ENCODE results near the gene KIRREL3.
"Not testable (repeated sequence)": the region's sequence is repeated elsewhere in the genome, so short reads cannot be mapped to it uniquely, and the experiment has no call there.

KIRREL3 gene

DNA sequence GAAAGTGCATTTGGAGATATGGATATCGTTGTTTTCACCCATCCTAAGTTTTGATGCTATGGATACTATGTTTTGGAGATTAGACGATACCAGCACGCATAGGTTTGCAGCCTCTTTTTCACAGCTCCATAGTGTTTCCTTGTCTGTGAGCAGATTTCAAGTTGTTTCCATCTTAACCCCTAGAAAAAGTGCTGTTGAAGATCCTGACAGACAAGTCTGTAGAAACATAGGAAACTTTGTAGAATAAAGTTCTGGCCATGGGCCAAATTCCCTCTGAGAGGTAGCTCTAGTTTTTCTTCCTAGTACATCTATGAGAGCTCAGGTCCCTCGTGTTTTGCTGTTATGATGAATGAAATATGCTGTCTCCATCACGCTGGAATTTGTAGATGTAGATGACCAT is 612.7 kb downstream of the KIRREL3 start:
- DNase-seq (ENCODE audit: low read depth, low spot score), result no peak

DNA sequence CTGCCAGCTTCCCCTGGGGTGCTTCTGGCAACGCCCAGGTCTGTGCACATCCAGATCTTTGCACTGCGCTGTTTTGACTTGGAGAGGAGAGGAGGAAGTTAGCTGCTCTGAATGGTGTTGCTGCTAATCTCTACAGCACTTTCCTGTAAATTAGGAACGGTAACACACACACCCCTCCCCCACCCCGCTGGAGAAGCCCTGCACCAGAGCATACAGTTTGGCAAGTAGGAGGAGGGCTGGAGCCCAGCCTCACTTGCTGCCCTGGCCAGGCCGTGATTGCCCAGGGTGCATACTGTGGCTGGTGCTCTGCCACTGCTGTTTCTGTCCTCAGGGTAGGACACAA is 613.9 kb downstream of the KIRREL3 start:
- DNase-seq (ENCODE audit: low read depth, low spot score), result not testable (repeated sequence)

DNA sequence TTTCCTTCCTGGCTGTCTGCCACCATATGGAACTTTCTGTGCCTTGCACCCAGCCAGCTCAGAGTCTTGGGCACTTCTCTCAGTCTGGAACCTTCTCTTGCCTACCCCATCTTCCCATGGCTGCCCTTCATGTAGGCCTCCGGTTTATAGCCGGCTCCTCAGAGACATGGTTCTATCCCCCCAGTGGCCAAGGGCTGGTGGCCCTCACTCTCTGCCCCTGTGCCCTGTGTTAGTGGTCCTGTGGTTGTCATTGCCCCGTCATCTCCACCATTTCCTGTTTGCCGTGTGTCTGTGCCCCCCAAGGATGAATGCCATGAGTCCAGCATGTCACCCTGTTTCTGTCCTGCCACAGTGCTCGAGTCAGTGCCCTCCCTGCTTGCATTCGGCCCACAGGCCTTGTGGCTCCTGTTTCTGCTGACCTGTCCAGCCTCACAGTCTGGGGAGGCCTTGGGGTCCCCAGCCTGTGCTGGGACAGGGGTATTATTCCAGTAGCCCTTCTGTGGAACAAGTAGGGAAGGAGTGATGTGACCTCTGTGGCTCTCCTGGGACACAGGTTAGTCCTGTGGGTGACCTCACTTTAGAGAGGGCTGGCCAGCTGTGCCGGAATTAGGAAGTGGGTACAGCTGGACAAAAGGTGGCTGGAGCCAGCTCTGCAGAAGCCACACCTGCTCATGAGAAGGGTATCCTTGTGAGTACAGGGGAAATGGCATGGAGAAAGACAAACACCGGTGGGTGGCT is 614.4 kb downstream of the KIRREL3 start:
- no peak for DNase-seq (ENCODE audit: low read depth, low spot score)

DNA sequence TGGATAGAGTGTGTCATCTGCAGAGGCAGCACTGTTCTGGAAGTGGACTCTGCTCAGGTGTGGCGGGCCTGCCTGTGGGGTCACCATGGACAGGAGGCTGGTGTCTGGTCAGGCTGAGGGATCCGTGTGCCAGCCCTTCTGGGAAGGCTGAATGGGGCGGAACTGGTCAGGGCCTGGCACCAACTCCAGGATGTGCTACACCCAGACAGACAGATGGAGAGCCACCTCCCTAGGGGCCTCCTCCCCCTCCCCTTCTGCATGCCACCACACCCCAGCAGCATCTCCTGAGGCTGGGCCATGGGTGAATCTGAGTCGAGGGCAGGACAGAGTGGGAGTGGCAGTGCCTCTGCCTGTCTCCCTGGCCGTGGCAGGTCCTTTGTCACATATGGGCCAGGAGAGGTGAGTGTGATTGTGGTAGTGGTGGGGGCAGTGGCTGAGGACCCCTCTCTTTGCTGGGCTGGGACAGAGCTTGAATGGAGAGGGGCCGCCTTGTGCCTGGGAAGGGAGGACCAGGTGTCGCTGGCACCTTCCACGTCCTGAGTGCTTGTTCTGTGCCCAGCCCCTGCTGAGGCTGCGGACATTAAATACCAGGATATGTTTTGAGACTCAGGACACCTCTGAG is 616.0 kb downstream of the KIRREL3 start:
- DNase-seq (ENCODE audit: low read depth, low spot score), result no peak

DNA sequence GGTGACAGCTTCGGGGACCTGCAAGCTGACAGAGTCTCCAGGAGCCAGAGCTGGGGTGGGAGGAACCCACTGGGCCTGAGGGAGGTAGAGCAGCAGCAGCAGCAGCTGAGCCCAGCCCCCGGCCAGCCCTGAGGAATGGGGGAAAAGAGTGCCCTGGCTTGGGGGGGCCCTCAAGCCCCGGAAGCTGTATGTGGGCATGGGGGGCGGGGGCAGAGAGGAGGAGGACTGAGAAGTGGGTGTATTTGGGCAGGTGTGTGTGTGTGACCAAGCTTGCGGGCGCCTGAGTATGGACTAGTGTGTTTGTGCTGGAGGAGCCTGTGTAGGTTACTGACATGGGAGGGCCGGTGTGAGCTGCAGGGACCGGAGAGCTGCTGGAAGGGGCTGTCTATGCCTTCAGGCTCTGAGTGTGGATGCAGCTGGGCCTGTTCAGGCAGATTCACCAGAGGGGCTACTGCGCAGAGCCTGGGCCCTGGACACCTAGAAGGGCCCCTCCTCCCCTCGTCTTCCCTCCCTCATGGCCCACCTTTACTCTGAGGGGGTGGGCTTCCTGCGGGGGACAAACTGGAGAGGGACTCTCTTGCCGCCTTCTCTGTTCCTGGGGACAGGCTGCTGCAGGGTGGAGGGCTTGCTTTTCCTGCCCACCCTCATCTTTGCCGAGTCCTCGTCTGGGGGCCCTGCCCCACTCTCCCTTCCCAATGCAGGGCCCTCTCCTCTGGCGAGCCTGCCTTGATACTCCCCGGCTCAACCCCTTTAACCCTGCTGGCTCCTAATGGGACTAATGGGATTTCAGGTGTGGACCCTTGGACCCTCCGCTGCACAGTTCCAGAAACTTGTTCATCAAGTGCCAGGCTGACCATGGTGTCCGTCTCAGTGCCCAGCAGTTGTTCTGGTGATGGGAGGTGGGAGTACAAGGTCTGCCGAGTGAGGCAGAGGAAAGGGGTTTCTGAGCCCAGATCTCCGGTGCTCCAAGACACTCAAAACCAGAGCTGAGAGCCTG is 616.9 kb downstream of the KIRREL3 start:
- DNase-seq (ENCODE audit: low read depth, low spot score), result no peak

DNA sequence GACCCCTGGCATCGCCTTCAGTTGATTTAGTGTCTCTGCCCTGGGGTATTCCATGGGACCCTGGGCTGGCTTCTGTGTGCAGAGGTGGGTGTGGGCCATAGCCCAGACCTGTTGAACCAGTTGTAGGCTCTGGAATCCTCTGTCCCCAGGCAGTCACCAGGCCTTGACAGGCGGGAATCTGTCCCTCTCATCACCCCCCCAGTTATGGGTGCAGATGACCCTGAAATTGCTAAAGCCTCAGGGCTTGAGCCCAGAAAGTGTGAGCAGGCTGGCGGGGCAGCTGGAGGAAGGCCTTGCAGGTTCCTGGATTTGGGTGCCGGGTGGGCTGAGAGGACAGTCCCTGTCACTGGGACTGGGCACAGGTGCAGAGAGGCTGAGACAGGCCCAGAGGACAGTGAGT is 617.9 kb downstream of the KIRREL3 start:
- not testable (repeated sequence) for DNase-seq (ENCODE audit: low read depth, low spot score)

DNA sequence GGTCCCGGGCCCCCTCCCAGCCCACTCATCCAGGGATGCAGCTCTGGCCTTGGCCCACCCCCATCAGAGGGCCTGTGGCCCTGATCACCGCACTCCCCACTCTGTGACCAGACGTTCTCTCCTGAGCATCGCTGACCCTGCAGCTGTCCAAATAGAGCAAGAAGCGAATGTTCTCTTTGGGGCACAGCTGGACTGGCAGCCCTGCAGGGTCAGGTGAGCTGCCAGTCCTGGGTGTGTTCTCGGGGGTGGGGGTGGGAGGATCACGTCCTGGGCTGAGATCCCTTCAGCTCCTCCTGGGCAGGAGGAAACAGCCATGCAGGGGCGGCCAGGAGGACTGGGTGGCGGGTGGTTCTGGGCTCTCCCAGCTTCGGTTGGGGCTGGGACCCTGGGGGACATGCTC is 618.6 kb downstream of the KIRREL3 start:
- not testable (repeated sequence) for DNase-seq (ENCODE audit: low read depth, low spot score)

DNA sequence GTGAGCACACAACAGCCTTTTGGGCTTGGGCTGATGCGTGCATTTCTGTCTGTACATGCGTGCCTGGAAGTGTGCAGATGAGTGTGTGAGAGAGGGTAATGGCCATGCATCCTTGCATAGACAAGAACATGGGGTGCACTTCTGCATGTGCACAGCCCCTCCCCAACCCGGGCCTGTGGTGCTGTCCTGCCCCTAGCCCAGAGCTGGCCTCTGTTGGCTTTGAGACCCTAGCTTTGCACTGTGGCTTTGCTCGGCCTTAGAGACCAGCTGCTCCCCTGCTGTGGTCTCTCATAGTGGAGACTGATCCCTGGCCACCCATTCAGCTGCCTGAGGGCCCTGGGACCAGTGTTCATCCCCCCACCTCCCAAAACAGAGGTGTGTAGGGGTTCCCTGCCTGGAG is 619.7 kb downstream of the KIRREL3 start:
- DNase-seq (ENCODE audit: low read depth, low spot score), result no peak

DNA sequence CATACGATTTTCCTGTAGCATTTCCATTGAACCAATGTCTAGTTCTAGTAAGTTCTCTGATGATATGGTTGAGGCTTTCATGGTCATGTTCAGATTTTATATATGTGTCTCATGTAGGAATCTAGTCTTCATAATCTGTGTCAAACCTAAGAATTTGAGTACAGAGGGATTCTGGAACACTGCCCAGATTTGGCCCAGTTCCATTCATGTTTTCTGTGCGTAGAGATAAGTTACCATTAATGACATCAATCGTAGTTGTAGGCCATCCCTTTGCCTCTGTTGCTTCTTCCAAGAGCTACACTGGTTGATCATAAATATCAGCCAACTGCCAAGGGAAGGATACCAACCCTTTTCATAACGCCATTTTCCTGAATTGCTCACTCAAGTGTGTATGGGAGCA is 621.8 kb downstream of the KIRREL3 start:
- no peak for DNase-seq (ENCODE audit: low read depth, low spot score)

DNA sequence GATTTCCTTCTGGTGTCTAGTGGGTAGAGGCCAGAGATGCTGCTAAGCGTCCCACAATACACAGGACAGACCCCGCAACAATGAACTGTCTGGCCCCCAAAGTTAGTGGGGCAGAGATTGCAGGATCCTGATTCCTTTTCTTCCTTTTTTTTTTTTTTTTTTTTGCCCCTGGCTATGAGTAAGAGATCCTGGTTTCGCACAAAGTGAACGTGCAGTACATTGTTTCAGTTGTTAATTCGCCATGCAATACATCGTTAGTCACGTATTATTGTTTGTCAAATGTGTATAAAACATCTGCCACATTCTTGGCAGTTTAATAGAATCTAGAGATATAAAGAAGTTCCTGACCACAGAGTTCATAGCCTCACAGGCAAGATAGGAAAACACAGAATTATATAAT is 624.8 kb downstream of the KIRREL3 start:
- no peak for DNase-seq (ENCODE audit: low read depth, low spot score)

DNA sequence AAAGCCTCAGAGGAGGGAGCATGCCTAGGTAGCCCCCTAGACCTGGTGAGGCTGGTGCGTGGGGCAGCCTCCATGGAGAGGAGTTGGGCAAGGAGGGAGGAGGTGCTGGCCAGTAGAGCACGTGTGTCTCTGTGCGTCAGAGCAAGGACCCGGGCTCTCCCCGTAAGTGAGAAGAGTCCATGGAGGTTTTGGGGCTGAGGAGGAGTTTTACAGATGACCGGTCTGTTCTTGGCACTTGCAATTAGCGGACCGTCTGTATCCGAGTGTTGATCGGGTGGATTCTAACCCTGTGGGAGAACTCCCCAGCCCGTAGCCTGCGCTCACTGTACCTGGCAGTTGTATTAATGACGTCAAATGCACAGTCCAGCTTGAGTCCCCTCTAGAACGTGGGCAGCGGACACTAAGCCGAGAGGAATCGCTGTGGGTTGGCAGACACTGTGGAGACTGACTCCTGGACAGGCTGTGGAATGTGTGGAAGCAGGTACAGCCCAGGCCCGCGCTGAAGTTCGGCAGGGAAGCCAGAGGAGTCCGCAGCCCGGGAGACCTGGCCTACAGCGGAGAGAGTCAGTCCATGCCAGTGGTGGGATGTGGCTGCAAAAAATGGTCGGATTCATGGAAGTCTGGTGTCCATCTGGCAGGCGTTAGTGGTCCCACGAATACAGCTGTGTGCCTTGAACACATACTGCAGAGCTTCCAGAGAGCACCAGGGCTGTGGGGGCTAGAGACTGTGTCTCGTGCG is 625.8 kb downstream of the KIRREL3 start:
- not testable (repeated sequence) for DNase-seq (ENCODE audit: low read depth, low spot score)

DNA sequence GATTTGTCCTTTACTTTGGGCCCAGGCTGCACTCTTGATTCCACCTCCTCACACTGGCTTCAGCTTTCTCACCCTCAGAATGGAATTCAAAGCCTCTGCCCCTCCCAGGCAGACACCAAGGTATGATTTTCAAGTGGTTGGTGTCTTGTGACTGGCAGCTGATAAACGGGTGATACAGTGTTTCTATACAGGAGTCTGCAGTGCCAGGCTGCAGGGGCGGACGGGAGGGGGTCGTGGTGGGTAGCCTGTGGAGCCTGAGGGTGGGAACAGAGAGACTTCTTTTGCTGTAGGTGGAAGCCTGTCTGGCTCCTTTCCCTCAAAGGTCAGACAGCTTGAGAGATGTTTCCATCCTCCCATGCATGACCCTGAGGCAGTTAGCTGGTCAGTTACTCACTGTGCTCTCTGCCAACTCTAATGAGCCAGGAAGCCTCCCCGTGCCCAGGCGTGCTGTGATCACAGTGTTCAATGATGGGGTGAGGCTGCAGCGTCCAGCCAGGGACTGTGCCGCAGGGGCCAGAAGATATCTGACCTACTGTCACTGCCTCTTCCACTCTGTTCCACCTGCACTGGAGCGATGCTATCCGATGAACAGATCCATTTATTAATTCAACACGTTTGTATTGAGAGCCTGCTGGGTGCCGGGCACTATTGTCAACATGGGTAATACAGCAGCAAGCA is 627.0 kb downstream of the KIRREL3 start:
- DNase-seq (ENCODE audit: low read depth, low spot score), result not testable (repeated sequence)

Data from smooth muscle cell of the brain vasculature (primary cell).